Sigmoid colon (tissue), 7 donors: ENCODE measurements around the gene FAS. TPM values are rescaled to one million over a fixed set of nuclear protein-coding genes. Genes with fewer than 3 reads are reported as not detected.

Source experiments
- DNase-seq: peaks from one replicate; pipeline ENCODE4 v3.0.0-alpha.2; 2019
- H3K27ac ChIP-seq, 4 donors: fragments of 200-600 bp; sonication (generic); one replicate each; pipeline ENCODE4 v1.5.1; 2016 to 2019; ENCODE audit warnings: mild to moderate bottlenecking in 1 of 4
- H3K27me3 ChIP-seq, 3 donors: fragments of 200-600 bp; sonication (generic); one replicate each; pipeline ENCODE4 v1.5.1; 2019; ENCODE audit warnings: mild to moderate bottlenecking in 1 of 3
- H3K36me3 ChIP-seq, 4 donors: fragments of 200-600 bp; sonication (generic); one replicate each; pipeline ENCODE4 v1.5.1; 2016 to 2019
- H3K4me1 ChIP-seq, 4 donors: fragments of 200-600 bp; sonication (generic); one replicate each; pipeline ENCODE4 v1.5.1; 2017 to 2019
- H3K4me3 ChIP-seq, 4 donors: fragments of 200-600 bp; sonication (generic); one replicate each; pipeline ENCODE4 v1.5.1; 2017 to 2019; ENCODE audit warnings: mild to moderate bottlenecking in 2 of 4, moderate library complexity in 1 of 4
- H3K9me3 ChIP-seq, 4 donors: fragments of 200-600 bp in 3 of 4; sonication (generic) in 3 of 4; one replicate each; pipeline versions ENCODE4 v1.5.1 to v1.6.1; 2013 to 2019
- CTCF ChIP-seq, 4 experiments: fragments of 450-650 bp in 3 of 4; fragments of 200-600 bp in 1 of 4; IDR thresholded peaks; one replicate each; pipeline ENCODE4 v1.5.1; 2016 to 2019; ENCODE audit warnings: antibody characterized with exemption in 4 of 4, mild to moderate bottlenecking in 3 of 4, moderate library complexity in 2 of 4
- EP300 ChIP-seq, 4 donors: sonication (generic); formaldehyde crosslinking; IDR thresholded peaks; one replicate each; pipeline ENCODE4 v1.6.1; 2017; ENCODE audit warnings: antibody characterized with exemption in 4 of 4
- POLR2A ChIP-seq, 2 donors: fragments of 450-650 bp; IDR thresholded peaks; one replicate each; pipeline ENCODE4 v1.6.1; 2016; ENCODE audit warnings: antibody characterized with exemption in 2 of 2, mild to moderate bottlenecking in 2 of 2, moderate library complexity in 2 of 2
- POLR2AphosphoS5 ChIP-seq, 4 donors: sonication (generic); formaldehyde crosslinking; IDR thresholded peaks; one replicate each; pipeline ENCODE4 v1.6.1; 2017; ENCODE audit warnings: antibody characterized with exemption in 4 of 4
- WGBS, 2 donors: extraction: QIAGEN DNeasy Blood & Tissue Kit; methylation state at CpG; one replicate each; pipeline ENCODE4 v1.1.7; 2013; 5-methylcytosine and 5-hydroxymethylcytosine counted together
- intact Hi-C: fragments of 100-400 bp; cut with DNase I; formaldehyde crosslinking; loops from one replicate; pipeline ENCODE4 v1.15.1; 2023
- polyA plus RNA-seq, 3 donors: library from polyadenylated mRNA; stranded (reverse); fragments of 200-250 nt; gene quantifications; one replicate each; pipeline ENCODE4 v1.2.3, GENCODE V29; 2013
- small RNA-seq, 3 donors: library from RNA; depleted of rRNA; stranded (forward); fragments of <200 nt; gene quantifications; one replicate each; pipeline ENCODE3, GENCODE V24; 2016
- total RNA-seq, 4 donors: library from RNA; depleted of rRNA; stranded (reverse); fragments of >200 nt; gene quantifications; one replicate each; pipeline ENCODE4 v1.1.0, GENCODE V29; 2016
- donor health status: healthy with polysubstance abuse.
- donor health status: Bipolar disorder and iron deficiency.
- donor health status: healthy.

Gene FAS
- total and polyA plus RNA-seq, 7 donors, result 7.6 to 44.6 (median 18.8) TPM

GRCh38 chr10:89055159-89055558 is 64.6 kb downstream of the FAS start:
- no peak for TF ChIP-seq CTCF (IDR thresholded peaks at IDR 0.05)
- TF ChIP-seq POLR2A (IDR thresholded peaks at IDR 0.05), result no peak
- no peak for TF ChIP-seq EP300 (IDR thresholded peaks at IDR 0.05)
- TF ChIP-seq POLR2AphosphoS5 (IDR thresholded peaks at IDR 0.05), result no peak
- H3K27ac ChIP-seq, result no peak overlapping the region
- WGBS, 2 donors, result 80 to 84% methylated on average over 5 of the region's 5 CpGs

DNA sequence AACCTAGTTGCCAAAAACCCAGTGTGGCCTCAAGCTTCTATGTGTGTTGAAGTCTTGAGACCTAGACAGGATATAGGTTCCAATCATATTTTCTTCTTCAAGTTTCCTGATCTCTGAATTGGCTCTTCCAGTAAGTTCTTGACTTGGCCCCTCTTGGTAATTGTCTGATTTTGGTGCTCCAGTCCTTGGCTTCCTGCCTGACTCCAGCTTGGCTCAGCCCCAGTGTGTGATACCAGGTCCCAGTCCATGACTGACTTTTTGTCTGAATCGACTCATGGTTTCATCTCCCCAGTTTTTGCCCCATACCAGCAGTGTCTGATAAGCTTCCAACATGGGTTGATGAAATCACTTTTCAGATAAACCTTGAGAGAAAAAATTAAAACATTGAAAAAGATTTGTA is 72.3 kb downstream of the FAS start:
- Histone ChIP-seq H3K4me1 (peaks cover 0 to 8% (median 0%) of the 10 kb centered on the region in 4 donors), H3K27me3 (no peaks in the 10 kb centered on the region), H3K36me3 (no peaks in the 10 kb centered on the region), H3K9me3 (no peaks in the 10 kb centered on the region), H3K27ac (no peak overlapping the region), H3K4me3 (no peak overlapping the region)
- no peak for TF ChIP-seq POLR2AphosphoS5 (IDR thresholded peaks at IDR 0.05)
- no peak for TF ChIP-seq EP300 (IDR thresholded peaks at IDR 0.05)
- no peak for TF ChIP-seq CTCF (IDR thresholded peaks at IDR 0.05)
- TF ChIP-seq POLR2A (IDR thresholded peaks at IDR 0.05), result no peak
- WGBS, 2 donors, result 59 to 75% methylated on average over 1 of the region's 1 CpG
- intact Hi-C loops, result no loop called here
- no peak for DNase-seq

More at GRCh38 chr10:89055159-89055558, 64.6 kb downstream of the FAS start:
- Histone ChIP-seq H3K4me1 (no peaks in the 10 kb centered on the region), H3K9me3 (no peaks in the 10 kb centered on the region), H3K4me3 (no peak overlapping the region), H3K27me3 (no peaks in the 10 kb centered on the region), H3K36me3 (no peaks in the 10 kb centered on the region)
- intact Hi-C loops, result no loop called here
- no peak for DNase-seq

DNA sequence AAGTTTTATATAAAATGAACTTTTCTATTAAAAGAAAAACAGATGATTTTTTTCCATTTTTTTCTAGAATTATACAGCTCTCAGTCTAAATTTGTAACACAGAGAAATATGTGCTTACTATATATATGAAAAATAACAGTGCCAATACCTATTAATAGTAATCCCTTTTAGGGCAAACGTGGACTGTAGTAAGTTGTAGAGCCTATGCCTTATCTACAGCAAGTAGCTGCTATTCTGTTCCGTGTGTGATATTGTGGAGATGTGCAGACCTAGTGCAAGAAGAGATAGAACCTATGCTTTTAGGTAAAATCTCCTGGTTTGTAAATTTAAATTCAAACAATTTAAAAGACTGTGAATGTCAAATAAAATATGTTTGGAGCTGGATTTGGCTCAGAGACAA is 72.9 kb downstream of the FAS start:
- Histone ChIP-seq H3K27me3 (no peaks in the 10 kb centered on the region), H3K4me3 (no peak overlapping the region), H3K36me3 (no peaks in the 10 kb centered on the region), H3K27ac (no peak overlapping the region), H3K4me1 (peaks cover 0 to 8% (median 0%) of the 10 kb centered on the region in 4 donors), H3K9me3 (no peaks in the 10 kb centered on the region)
- intact Hi-C loops, result no loop called here
- DNase-seq, result no peak
- no peak for TF ChIP-seq POLR2A (IDR thresholded peaks at IDR 0.05)
- TF ChIP-seq EP300 (IDR thresholded peaks at IDR 0.05), result no peak
- TF ChIP-seq CTCF (IDR thresholded peaks at IDR 0.05), result no peak
- no peak for TF ChIP-seq POLR2AphosphoS5 (IDR thresholded peaks at IDR 0.05)
- 76 to 81% methylated on average over 2 of the region's 2 CpGs for whole genome bisulfite sequencing, 2 donors

GRCh38 chr10:89064748-89065147 is 74.2 kb downstream of the FAS start:
- no peak for DNase-seq
- Histone ChIP-seq H3K4me3 (no peak overlapping the region), H3K4me1 (peaks cover 0 to 8% (median 0%) of the 10 kb centered on the region in 4 donors), H3K9me3 (no peaks in the 10 kb centered on the region), H3K27me3 (no peaks in the 10 kb centered on the region), H3K27ac (peak overlapping the region; percentile 3 to 68 (median 28)), H3K36me3 (no peaks in the 10 kb centered on the region)
- WGBS, 2 donors, result 65 to 66% methylated on average over 5 of the region's 5 CpGs
- peak; percentile 21 to 47 (median 40) for TF ChIP-seq POLR2AphosphoS5 (IDR thresholded peaks at IDR 0.05)
- TF ChIP-seq EP300 (IDR thresholded peaks at IDR 0.05), result peak in 2 of 4 donors; percentile 18 to 36
- no peak for TF ChIP-seq POLR2A (IDR thresholded peaks at IDR 0.05)
- intact Hi-C loops, result no loop called here

Small RNAs within 50 kb of the gene (small RNA-seq; reads per million reads assigned to genes)
- gene MIR4679-2 (0 reads per million in 3 donors), gene RF02116 (0 reads per million in 3 donors)

Other genes starting within 250 kb of the FAS start
- 1 to 10 TPM in 1 of 4 donors, not detected in 3; 1.4 TPM for gene LIPN, start 230.8 kb upstream of the FAS start, total RNA-seq
- not detected for gene LIPN, start 230.8 kb upstream of the FAS start, polyA plus RNA-seq
- not detected for gene LIPM, start 188.1 kb upstream of the FAS start, total RNA-seq
- not detected for gene LIPM, start 188.1 kb upstream of the FAS start, polyA plus RNA-seq
- not detected for gene ANKRD22, start 139.0 kb upstream of the FAS start, total RNA-seq
- 10 to 100 TPM in 1 of 3 donors, 1 to 10 TPM in 2; 2.4 to 26.9 (median 9.7) TPM for gene ANKRD22, start 139.0 kb upstream of the FAS start, polyA plus RNA-seq
- gene STAMBPL1, start 110.6 kb upstream of the FAS start, total RNA-seq, result 10 to 100 TPM in 3 of 4 donors, 1 to 10 TPM in 1; 9.9 to 29.6 (median 13.2) TPM
- 10 to 100 TPM in 2 of 3 donors, 1 to 10 TPM in 1; 9.0 to 11.0 (median 10.6) TPM for gene STAMBPL1, start 110.6 kb upstream of the FAS start, polyA plus RNA-seq
- 1,000 to 10,000 TPM; 2,072 to 5,444 (median 3,070) TPM for gene ACTA2, start 38.0 kb upstream of the FAS start, total RNA-seq
- gene ACTA2, start 38.0 kb upstream of the FAS start, polyA plus RNA-seq, result 100 to 1,000 TPM in 1 of 3 donors, 10 to 100 TPM in 2; 43.7 to 237 (median 78.1) TPM
- 1 to 10 TPM in 3 of 4 donors, not detected in 1; 1.4 to 6.7 (median 2.1) TPM for gene CH25H, start 216.5 kb downstream of the FAS start, total RNA-seq
- gene CH25H, start 216.5 kb downstream of the FAS start, polyA plus RNA-seq, result 1 to 10 TPM in 1 of 3 donors, under 1 TPM in 1, not detected in 1; 0.60 to 3.2 TPM